Right ventricle myocardium superior (tissue), 1 donor: ENCODE data around the gene GPR4. TPM values are rescaled to one million over a fixed set of nuclear protein-coding genes. Genes with fewer than 3 reads are reported as not detected.

ENCODE experiments used
- ATAC-seq: fragments of 200-7000 bp; cut with Tn5 transposase; one replicate; pipeline ENCODE4 v1.9.1; 2020; ENCODE audit warnings: mild to moderate bottlenecking; ENCODE audit not compliant: poor library complexity
- DNase-seq: peaks from one replicate; pipeline ENCODE4 v3.0.0-alpha.2; 2020
- intact Hi-C: fragments of 100-400 bp; cut with DNase I; formaldehyde crosslinking; loops from one replicate; pipeline ENCODE4 v1.11.2; 2022
- microRNA-seq: library from miRNA; unstranded; fragments of <30 nt; microRNA quantifications from one replicate; pipeline ENCODE4 v1.2.0, GENCODE V29; 2020
- total RNA-seq: library from RNA; stranded (reverse); fragmentation: NEBNext Ultra II Directional; extraction: Animal tissue kit (Norgen Biotek cat#: 25700); gene quantifications from one replicate; pipeline ENCODE4 v1.2.1, GENCODE V29; 2021
- donor health status: DM: no; HTN: yes; CAD: no; lungs with severe emphysema.

Gene GPR4
- total RNA-seq, 1 donor from 2014 or later: 5.3 TPM

DNA sequence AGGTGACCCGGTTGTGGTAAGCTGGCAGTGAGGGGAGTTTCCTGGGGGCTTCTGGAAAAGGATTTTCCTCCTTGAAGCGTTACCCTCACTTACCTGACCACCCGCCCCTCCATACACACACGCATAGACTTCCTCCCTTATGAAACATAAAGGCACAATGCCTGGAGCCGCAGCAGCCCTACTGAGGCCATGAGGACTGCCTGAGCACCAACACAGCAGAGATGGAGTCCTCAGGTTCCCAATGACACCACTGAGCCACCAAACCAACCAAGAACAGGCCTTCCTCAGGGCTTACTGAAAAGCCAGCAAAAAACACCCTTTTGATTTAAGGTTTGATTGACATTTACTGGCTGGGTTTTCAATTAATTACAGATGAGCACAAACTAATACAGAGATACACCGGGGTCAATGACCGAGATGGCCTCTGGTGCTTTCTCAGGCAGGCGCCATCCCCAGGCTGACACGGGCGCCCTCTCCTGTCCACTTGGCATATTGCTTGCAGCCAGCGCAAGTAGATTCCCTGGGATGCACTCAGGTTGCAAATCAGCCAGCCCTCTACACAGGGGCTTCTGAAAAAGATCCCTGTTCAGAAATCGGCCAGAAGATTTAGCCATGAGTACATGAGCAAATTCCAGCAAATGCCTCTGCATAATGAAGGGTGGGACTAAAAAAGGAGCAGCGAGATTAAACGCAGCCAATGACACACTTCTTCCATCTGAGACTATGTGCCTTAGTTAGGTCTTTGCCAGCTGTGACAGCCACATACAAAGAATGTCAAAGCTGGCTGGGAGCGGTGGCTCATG lies 32.2 kb downstream of the GPR4 start:
- intact Hi-C loops: loop anchor here (5.0 kb wide), 1 partner anchor 48 kb away; no protein-coding TSS in a partner anchor
- peak; percentile 77 for DNase-seq
- peak; percentile 78 for ATAC-seq

DNA sequence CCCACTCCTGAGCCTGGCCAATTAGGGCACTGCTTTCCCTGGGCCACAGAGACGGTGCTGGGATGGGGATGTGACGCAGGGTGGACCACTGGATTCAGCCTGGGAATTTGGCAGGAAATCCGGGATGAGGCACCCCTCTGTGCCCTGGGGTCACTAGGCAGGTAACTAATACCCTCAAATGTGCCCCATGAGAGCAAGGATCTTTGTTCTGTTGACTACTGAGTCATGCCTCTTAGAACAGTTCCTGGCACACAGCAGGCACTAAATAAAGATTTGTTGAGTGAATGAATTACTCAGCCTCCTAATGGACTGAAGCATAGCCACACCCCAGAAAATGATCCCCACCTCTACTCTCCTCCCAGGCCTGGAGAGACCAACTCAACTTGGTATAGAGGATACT lies 33.3 kb downstream of the GPR4 start:
- DNase-seq: no peak
- ATAC-seq: peak; percentile 74
- intact Hi-C loops: no loop called here

DNA sequence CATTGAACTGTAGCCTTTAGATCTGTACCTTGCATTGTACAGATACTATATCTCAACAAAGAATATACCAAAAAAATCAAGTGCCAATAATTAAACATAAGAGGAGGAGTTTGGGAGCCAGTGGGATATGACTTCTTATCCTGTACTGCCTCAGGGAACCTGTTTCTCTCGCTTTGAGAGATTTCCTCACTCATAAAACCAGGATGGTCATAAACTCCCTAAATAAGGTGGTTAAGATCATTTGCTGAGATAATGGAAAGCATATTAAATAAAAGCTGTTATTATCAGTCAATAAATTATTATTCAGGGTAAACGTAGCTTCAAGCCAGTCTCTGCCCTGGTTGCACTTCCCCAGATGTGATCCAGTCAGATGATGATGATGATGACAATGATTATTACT lies 34.4 kb downstream of the GPR4 start:
- intact Hi-C loops: no loop called here
- DNase-seq (no peak), ATAC-seq (no peak)

DNA sequence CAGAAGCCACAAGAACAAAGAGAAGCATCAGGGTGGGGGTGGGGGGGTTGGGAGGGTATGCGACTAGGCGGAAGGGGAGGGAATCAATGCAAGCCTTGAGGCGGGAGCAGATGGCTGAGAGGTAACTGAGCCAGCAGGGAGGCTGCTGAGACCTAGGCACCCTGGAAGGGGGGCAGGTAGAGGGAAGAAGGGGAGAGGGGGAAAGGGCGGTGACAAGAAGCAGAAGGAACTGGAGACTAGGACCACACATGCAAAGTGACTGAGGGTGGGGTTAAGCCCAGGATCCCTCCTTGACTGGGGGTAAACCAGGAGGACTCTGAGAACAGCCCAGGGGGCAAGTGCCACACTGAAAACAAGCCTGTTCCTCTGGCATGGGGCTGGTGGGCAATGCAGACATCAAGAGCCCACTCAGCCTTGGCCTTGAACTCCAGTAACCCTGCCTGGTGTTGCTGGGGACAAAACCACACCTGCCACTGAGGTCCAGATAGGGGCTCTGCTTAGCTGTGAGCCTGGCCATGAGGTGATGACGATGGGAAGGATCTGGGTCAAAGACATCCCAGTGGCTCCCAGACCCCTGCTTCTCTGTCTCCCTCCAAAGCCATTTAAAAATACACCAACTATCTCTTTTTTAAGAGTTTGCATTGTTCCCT lies 37.8 kb downstream of the GPR4 start:
- ATAC-seq: no peak
- intact Hi-C loops: no loop called here
- no peak for DNase-seq

GRCh38 chr19:45560686-45561085 lies 41.3 kb downstream of the GPR4 start:
- ATAC-seq: no peak
- intact Hi-C loops: no loop called here
- DNase-seq: no peak

- intact Hi-C loops: no loop called here
- no peak for ATAC-seq
Observed at GRCh38 chr19:45560038-45560437, 42.0 kb downstream of the GPR4 start.

GRCh38 chr19:45558399-45558878 lies 43.6 kb downstream of the GPR4 start:
- ATAC-seq: peak; percentile 54
- DNase-seq: no peak
- intact Hi-C loops: loop anchor here (5.0 kb wide), 1 partner anchor 36 kb away; no protein-coding TSS in a partner anchor

More at GRCh38 chr19:45560038-45560437, 42.0 kb downstream of the GPR4 start:
- no peak for DNase-seq

- peak; percentile 70 for ATAC-seq
- intact Hi-C loops: loop anchor here (5.0 kb wide), 1 partner anchor 35 kb away; no protein-coding TSS in a partner anchor
- DNase-seq: no peak
Observed at GRCh38 chr19:45556835-45557234, 45.2 kb downstream of the GPR4 start.

DNA sequence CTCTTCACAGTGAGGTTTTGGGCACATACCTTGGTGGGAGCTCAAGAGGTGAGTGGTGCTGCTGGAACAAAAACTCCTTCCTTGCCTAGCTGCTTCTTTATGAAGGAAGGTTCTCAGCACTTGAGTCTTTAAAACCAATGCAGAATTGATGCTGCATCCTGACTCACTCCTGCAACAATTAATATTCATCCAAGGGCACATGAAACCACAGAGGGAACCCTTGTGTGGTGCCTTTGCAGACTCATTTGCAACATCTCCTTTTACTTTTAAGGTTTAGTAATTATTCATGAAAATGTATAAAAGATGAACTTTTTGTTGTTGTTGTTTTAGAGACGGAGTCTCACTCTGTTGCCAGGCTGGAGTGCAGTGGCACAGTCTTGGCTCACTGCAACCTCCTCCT lies 47.5 kb downstream of the GPR4 start:
- no peak for DNase-seq
- no peak for ATAC-seq
- intact Hi-C loops: no loop called here

DNA sequence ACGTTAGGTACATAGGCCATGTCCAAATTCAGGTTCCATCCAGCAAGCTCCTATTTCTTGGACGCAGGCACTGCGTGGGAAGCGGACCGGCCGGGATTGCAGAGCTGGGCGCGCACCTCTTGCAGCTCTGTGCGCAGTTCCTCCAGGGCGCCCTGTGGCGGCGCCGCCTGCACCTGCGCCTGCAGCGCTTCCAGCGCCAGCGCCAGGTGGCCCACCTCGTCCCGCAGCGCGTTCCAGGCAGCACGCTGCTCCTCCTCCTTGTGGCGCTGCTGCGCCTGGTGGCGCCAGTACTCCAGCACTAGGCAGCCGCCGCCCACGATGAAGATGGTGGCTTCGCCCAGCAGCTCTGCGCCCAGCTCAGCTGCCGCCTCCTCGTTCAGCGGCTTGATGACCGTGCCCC lies 48.5 kb downstream of the GPR4 start:
- DNase-seq: no peak
- intact Hi-C loops: no loop called here
- no peak for ATAC-seq

GRCh38 chr19:45547965-45548609 lies 53.9 kb downstream of the GPR4 start:
- no peak for DNase-seq
- ATAC-seq: no peak
- intact Hi-C loops: no loop called here

DNA sequence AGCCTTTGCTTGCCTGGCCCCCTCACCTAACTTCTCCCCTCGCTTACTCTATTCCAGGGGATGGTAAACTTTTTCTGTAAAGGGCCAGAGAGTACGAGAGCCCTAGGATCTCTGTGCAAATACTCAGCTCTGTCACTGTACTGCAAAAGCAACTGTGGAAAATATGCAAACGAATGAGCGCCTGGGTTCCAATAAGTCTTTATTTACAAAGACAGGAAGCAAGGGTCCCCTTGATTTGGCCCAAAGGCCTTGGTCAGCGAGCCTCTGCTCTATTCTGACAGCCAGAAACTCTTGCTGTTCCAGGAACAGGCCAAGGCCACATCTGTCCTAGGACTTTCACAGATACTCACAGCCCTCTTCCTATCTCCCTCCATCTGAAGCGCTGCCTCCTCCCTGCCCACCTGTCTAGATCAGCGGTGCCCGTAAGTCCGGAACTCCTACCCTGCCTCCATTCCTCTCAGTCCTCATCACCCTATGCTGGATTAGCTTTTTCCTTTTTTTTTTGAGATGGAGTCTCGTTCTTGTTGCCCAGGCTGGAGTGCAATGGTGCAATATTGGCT lies 54.7 kb downstream of the GPR4 start:
- no peak for ATAC-seq
- no peak for DNase-seq
- intact Hi-C loops: no loop called here

DNA sequence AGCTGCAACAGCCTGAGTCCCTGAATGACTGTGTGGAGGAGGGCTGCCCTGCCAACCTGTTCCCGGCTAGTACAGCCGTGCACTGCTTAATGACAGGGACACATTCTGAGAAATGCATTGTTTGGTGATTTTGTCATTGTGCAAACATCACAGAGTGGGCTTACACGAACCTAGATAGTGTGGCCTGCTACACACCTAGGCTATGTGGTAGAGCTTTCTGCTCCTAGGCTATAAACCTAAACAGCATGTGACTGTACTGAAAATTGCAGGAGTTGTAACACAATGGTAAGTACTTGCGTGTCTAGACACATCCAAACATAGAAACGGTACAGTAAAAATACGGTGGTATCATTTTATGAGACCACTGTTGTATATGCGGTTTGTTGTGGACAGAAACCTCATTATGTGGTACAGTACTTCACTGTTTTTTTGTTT lies 59.8 kb downstream of the GPR4 start:
- no peak for DNase-seq
- no peak for ATAC-seq
- intact Hi-C loops: no loop called here

Small RNA genes within 50 kb of the gene (microRNA-seq; reads per million reads assigned to microRNA genes)
- 49.5 reads per million, percentile 47 among the genes with 10 or more reads in this experiment for gene MIR330

Other genes with a start within 250 kb of the GPR4 start
- 11.2 TPM for gene ERCC2, start 231.6 kb downstream of the GPR4 start, total RNA-seq
- 207 TPM for gene PPP1R13L, start 197.1 kb downstream of the GPR4 start, total RNA-seq
- 7.7 TPM for gene POLR1G, start 195.6 kb downstream of the GPR4 start, total RNA-seq
- gene ERCC1, start 178.3 kb downstream of the GPR4 start, total RNA-seq: 163 TPM
- gene FOSB, start 134.2 kb downstream of the GPR4 start, total RNA-seq: 0.51 TPM
- 29.9 TPM for gene RTN2, start 105.2 kb downstream of the GPR4 start, total RNA-seq
- 0.75 TPM for gene PPM1N, start 103.8 kb downstream of the GPR4 start, total RNA-seq
- 42.9 TPM for gene VASP, start 94.7 kb downstream of the GPR4 start, total RNA-seq
- 22.8 TPM for gene OPA3, start 17.4 kb downstream of the GPR4 start, total RNA-seq
- 30.6 TPM for gene EML2, start 37.2 kb upstream of the GPR4 start, total RNA-seq
- 3.8 TPM for gene GIPR, start 66.0 kb upstream of the GPR4 start, total RNA-seq
- gene SNRPD2, start 89.7 kb upstream of the GPR4 start, total RNA-seq: 251 TPM
- 1.6 TPM for gene QPCTL, start 90.5 kb upstream of the GPR4 start, total RNA-seq
- 14.5 TPM for gene FBXO46, start 128.7 kb upstream of the GPR4 start, total RNA-seq
- gene MEIOSIN, start 131.2 kb upstream of the GPR4 start, total RNA-seq: not detected
- 22.0 TPM for gene SIX5, start 167.0 kb upstream of the GPR4 start, total RNA-seq
- 237 TPM for gene DMPK, start 180.3 kb upstream of the GPR4 start, total RNA-seq
- 57.2 TPM for gene DMWD, start 190.6 kb upstream of the GPR4 start, total RNA-seq
- gene RSPH6A, start 213.1 kb upstream of the GPR4 start, total RNA-seq: 0.08 TPM